ENCODE measurements around the gene USP43.

DNA sequence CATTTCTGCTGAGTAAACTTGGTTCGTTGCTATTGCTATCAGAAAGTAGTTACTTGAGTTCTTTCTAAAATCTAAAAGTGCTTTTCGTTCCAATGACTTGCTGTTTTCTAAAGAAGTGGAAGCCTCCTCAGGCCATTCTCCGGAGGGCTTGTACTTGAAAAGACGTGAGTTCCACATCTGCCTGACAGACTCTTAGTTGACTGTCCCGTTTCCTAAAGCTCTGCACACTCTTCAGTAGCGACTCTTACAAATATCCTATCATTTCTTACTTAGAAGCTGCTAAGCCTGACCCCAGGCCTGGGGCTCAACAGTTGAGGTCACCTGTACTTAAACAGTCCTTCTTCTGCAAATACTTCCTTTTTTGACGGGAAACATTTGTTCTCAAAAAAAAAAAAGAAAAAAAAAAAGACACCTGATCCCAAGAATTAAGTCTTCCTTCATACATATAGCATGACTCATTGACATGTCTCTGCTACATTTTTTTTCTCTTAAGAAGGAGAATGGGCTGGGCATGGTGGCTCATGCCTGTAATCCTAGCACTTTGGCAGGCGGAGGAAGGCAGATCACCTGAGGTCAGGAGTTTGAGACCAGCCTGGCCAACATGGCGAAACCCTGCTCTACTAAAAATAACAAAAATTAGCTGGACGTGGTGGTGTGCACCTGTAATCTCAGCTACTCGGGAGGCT, 84.6 kb downstream of the USP43 start:
- no peak for TF ChIP-seq YY1 (IDR thresholded peaks at IDR 0.05; ENCODE audit: insufficient read depth, insufficient read length)
- TF ChIP-seq SUZ12 (IDR thresholded peaks at IDR 0.05; ENCODE audit: extremely low read depth, insufficient read depth, insufficient read length) = no peak
- no peak for TF ChIP-seq ZNF274 (IDR thresholded peaks at IDR 0.05; ENCODE audit: low read depth, low read length)
